ENCODE results near the gene MARCHF6. TPM values are rescaled to one million over a fixed set of nuclear protein-coding genes. Genes with fewer than 3 reads are reported as not detected.

Gene MARCHF6
- total and polyA plus RNA-seq, 2 experiments from 2014 or later = 70.8 to 77.5 TPM

DNA sequence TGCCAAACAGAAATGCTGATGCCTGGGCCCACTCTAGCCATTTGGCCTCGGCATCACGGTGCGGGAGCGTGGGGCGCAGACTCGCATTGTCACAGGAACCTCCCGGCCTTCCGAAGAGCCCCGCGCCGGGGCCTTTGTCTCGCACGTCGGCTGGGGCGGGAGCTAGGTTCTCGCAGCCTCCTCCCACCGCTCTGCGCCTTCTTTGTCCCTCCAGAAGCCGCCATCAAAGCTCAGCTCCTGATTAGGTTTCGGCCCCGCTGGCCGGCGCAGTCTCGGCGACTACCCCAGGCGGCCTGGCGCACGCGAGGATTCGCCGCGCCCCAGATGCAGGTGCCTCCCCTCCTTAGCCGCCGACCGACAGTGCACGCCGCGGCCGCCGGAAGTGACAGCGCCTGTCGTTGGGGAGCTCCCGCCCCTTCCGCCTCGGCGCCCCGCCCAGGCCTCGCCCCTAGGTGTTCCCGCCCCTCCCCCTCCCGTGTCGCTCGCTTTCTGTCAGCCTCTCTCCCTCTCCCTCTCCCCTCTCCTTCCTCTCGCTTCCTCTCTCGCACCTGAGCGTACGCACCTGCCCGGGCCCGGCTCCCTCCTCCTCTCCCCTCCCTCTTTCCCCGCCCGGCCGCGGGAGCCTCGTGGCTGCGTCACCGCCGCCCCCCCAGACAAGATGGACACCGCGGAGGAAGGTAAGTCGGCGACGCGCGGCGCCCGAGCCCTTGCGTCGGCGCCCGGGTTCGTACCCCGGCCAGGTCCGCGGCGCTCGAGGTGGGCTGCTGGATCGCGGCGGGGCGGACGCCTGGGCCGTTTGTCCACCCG, at the start of gene MARCHF6 (continued):
- TF ChIP-seq, protein P1, sequence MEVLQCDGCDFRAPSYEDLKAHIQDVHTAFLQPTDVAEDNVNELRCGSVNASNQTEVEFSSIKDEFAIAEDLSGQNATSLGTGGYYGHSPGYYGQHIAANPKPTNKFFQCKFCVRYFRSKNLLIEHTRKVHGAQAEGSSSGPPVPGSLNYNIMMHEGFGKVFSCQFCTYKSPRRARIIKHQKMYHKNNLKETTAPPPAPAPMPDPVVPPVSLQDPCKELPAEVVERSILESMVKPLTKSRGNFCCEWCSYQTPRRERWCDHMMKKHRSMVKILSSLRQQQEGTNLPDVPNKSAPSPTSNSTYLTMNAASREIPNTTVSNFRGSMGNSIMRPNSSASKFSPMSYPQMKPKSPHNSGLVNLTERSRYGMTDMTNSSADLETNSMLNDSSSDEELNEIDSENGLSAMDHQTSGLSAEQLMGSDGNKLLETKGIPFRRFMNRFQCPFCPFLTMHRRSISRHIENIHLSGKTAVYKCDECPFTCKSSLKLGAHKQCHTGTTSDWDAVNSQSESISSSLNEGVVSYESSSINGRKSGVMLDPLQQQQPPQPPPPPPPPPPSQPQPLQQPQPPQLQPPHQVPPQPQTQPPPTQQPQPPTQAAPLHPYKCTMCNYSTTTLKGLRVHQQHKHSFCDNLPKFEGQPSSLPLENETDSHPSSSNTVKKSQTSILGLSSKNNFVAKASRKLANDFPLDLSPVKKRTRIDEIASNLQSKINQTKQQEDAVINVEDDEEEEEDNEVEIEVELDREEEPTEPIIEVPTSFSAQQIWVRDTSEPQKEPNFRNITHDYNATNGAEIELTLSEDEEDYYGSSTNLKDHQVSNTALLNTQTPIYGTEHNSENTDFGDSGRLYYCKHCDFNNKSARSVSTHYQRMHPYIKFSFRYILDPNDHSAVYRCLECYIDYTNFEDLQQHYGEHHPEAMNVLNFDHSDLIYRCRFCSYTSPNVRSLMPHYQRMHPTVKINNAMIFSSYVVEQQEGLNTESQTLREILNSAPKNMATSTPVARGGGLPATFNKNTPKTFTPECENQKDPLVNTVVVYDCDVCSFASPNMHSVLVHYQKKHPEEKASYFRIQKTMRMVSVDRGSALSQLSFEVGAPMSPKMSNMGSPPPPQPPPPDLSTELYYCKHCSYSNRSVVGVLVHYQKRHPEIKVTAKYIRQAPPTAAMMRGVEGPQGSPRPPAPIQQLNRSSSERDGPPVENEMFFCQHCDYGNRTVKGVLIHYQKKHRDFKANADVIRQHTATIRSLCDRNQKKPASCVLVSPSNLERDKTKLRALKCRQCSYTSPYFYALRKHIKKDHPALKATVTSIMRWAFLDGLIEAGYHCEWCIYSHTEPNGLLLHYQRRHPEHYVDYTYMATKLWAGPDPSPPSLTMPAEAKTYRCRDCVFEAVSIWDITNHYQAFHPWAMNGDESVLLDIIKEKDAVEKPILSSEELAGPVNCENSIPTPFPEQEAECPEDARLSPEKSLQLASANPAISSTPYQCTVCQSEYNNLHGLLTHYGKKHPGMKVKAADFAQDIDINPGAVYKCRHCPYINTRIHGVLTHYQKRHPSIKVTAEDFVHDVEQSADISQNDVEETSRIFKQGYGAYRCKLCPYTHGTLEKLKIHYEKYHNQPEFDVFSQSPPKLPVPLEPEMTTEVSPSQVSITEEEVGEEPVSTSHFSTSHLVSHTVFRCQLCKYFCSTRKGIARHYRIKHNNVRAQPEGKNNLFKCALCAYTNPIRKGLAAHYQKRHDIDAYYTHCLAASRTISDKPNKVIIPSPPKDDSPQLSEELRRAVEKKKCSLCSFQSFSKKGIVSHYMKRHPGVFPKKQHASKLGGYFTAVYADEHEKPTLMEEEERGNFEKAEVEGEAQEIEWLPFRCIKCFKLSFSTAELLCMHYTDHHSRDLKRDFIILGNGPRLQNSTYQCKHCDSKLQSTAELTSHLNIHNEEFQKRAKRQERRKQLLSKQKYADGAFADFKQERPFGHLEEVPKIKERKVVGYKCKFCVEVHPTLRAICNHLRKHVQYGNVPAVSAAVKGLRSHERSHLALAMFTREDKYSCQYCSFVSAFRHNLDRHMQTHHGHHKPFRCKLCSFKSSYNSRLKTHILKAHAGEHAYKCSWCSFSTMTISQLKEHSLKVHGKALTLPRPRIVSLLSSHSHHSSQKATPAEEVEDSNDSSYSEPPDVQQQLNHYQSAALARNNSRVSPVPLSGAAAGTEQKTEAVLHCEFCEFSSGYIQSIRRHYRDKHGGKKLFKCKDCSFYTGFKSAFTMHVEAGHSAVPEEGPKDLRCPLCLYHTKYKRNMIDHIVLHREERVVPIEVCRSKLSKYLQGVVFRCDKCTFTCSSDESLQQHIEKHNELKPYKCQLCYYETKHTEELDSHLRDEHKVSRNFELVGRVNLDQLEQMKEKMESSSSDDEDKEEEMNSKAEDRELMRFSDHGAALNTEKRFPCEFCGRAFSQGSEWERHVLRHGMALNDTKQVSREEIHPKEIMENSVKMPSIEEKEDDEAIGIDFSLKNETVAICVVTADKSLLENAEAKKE (CRISPR knock-in tag; IDR thresholded peaks at IDR 0.05) = no peak
- no peak for TF ChIP-seq NANOG (IDR thresholded peaks at IDR 0.05; ENCODE audit: borderline replicate concordance)

DNA sequence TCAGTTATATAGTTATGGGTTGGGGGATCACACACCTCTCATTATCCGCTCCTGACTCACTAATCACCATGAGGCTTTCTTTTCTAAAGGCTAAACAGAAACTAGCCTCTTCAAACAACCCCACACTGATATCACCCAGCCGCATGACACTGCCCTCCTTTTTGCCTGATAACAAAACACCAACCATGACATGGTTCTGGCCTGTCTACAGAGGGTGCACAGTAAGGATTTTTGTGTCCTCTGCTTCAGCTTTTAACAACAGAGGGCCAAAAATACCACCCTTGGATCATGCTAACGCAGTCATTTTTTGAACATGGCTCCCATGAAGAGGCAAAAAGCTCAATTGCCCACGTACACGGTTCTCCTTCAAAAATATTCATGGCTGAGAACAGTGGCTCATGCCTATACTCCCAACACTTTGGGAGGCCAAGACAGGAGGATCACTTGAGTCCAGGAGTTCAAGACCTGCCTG, 49.8 kb upstream of the MARCHF6 start:
- Histone ChIP-seq H3K4me1 (ENCODE audit: insufficient read depth) (peaks cover 15% of the 10 kb centered on the region), H3K4me2 (no peak overlapping the region), H3K79me2 (replicated peaks; ENCODE audit: insufficient read depth) (peaks cover 13% of the 10 kb centered on the region), H4K20me1 (replicated peaks; ENCODE audit: insufficient read depth) (peaks cover 6% of the 10 kb centered on the region; the same call in 1 of the 2 replicates), H3K4me3 (no peak overlapping the region), H3K27me3 (ENCODE audit: insufficient read depth) (peaks cover 8% of the 10 kb centered on the region), H3F3A (replicated peaks; ENCODE audit: low read depth) (no peaks in the 10 kb centered on the region; the same call in 1 of the 2 replicates), H3K27ac (ENCODE audit: low read depth) (no peak overlapping the region), H2AFZ (no peak overlapping the region), H3K36me3 (ENCODE audit: insufficient read depth) (no peaks in the 10 kb centered on the region; the same call in 1 of the 2 replicates), H3K9me2 (ENCODE audit: insufficient read depth) (no peaks in the 10 kb centered on the region)
- Mint-ChIP-seq H3K36me3 (ENCODE audit: low read depth) (peaks cover 21% of the 10 kb centered on the region), H3K9me3 (peaks cover 5% of the 10 kb centered on the region), H3K4me3 (no peak overlapping the region), H3K27me3 (ENCODE audit: insufficient read depth, low read depth, poor library complexity) (peaks cover 7% of the 10 kb centered on the region), H3K27ac (no peak overlapping the region), H3K4me1 (peaks cover 20% of the 10 kb centered on the region)
- ATAC-seq (no peak), DNase-seq (ENCODE audit: low spot score) (no peak)
- TF ChIP-seq CREB1 (CRISPR knock-in tag; IDR thresholded peaks at IDR 0.05; ENCODE audit: low read depth) (no peak), ZNF114 (CRISPR knock-in tag; IDR thresholded peaks at IDR 0.05) (no peak), EZH2 (IDR thresholded peaks at IDR 0.05; ENCODE audit: low read depth, unreplicated experiment) (no peak), EZH2phosphoT487 (IDR thresholded peaks at IDR 0.05; ENCODE audit: unreplicated experiment) (no peak), ZNF331 (CRISPR knock-in tag; IDR thresholded peaks at IDR 0.05; ENCODE audit: low read depth) (no peak)
- TF ChIP-seq, protein P2, sequence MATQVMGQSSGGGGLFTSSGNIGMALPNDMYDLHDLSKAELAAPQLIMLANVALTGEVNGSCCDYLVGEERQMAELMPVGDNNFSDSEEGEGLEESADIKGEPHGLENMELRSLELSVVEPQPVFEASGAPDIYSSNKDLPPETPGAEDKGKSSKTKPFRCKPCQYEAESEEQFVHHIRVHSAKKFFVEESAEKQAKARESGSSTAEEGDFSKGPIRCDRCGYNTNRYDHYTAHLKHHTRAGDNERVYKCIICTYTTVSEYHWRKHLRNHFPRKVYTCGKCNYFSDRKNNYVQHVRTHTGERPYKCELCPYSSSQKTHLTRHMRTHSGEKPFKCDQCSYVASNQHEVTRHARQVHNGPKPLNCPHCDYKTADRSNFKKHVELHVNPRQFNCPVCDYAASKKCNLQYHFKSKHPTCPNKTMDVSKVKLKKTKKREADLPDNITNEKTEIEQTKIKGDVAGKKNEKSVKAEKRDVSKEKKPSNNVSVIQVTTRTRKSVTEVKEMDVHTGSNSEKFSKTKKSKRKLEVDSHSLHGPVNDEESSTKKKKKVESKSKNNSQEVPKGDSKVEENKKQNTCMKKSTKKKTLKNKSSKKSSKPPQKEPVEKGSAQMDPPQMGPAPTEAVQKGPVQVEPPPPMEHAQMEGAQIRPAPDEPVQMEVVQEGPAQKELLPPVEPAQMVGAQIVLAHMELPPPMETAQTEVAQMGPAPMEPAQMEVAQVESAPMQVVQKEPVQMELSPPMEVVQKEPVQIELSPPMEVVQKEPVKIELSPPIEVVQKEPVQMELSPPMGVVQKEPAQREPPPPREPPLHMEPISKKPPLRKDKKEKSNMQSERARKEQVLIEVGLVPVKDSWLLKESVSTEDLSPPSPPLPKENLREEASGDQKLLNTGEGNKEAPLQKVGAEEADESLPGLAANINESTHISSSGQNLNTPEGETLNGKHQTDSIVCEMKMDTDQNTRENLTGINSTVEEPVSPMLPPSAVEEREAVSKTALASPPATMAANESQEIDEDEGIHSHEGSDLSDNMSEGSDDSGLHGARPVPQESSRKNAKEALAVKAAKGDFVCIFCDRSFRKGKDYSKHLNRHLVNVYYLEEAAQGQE (IDR thresholded peaks at IDR 0.05; ENCODE audit: unreplicated experiment) = no peak
- TF ChIP-seq, protein P3, sequence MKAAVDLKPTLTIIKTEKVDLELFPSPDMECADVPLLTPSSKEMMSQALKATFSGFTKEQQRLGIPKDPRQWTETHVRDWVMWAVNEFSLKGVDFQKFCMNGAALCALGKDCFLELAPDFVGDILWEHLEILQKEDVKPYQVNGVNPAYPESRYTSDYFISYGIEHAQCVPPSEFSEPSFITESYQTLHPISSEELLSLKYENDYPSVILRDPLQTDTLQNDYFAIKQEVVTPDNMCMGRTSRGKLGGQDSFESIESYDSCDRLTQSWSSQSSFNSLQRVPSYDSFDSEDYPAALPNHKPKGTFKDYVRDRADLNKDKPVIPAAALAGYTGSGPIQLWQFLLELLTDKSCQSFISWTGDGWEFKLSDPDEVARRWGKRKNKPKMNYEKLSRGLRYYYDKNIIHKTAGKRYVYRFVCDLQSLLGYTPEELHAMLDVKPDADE (IDR thresholded peaks at IDR 0.05) = no peak

Data from GM23338 (cell line).